HUES48 (cell line): ENCODE measurements around the gene PSMB3.

ENCODE experiments used
- H3K27ac ChIP-seq: one replicate; pipeline ENCODE4 v1.7.0; 2013; ENCODE audit warnings: low read depth, low read length, inconsistent platforms
- H3K27me3 ChIP-seq: 2 replicates; pipeline ENCODE4 v1.6.1; 2013; ENCODE audit warnings: mild to moderate bottlenecking, low read length; ENCODE audit not compliant: control insufficient read depth, insufficient read depth
- H3K36me3 ChIP-seq: 2 replicates; pipeline ENCODE4 v1.6.1; 2013; ENCODE audit warnings: low read length; ENCODE audit not compliant: control insufficient read depth, insufficient read depth
- H3K4me1 ChIP-seq: 2 replicates; pipeline ENCODE4 v1.6.1; 2013; ENCODE audit warnings: mild to moderate bottlenecking, low read length; ENCODE audit not compliant: control insufficient read depth, insufficient read depth
- H3K4me3 ChIP-seq: 2 replicates; pipeline ENCODE4 v1.5.1; 2013; ENCODE audit warnings: mild to moderate bottlenecking, low read depth, low read length
- H3K9ac ChIP-seq: 2 replicates; pipeline ENCODE4 v1.6.1; 2013; ENCODE audit warnings: mild to moderate bottlenecking, low read depth, low read length, moderate library complexity
- H3K9me3 ChIP-seq: 2 replicates; pipeline ENCODE4 v1.6.1; 2013; ENCODE audit warnings: low read length; ENCODE audit not compliant: control insufficient read depth, insufficient read depth

The PSMB3 gene

GRCh38 chr17:38709104-38709820 lies 43.3 kb upstream of the PSMB3 start:
- no peak overlapping the region for H3K27ac ChIP-seq

GRCh38 chr17:38709864-38710603 lies 42.5 kb upstream of the PSMB3 start:
- peaks cover 32% of the 10 kb centered on the region for H3K27me3 ChIP-seq
- H3K4me1 ChIP-seq: peaks cover 10% of the 10 kb centered on the region; the same call in 1 of the 2 replicates
- no peaks in the 10 kb centered on the region for H3K9me3 ChIP-seq
- no peak overlapping the region for H3K27ac ChIP-seq
- H3K9ac ChIP-seq: no peak overlapping the region
- no peak overlapping the region for H3K4me3 ChIP-seq
- H3K36me3 ChIP-seq: 0 out of 2 replicates have a peak, but pooled peaks cover 5% of the 10 kb centered on the region

More at GRCh38 chr17:38709104-38709820, 43.3 kb upstream of the PSMB3 start:
- Histone ChIP-seq H3K9me3 (no peaks in the 10 kb centered on the region), H3K9ac (no peak overlapping the region), H3K4me3 (no peak overlapping the region), H3K27me3 (peaks cover 38% of the 10 kb centered on the region), H3K36me3 (0 out of 2 replicates have a peak, but pooled peaks cover 5% of the 10 kb centered on the region), H3K4me1 (peaks cover 14% of the 10 kb centered on the region)

GRCh38 chr17:38710604-38710962 lies 42.0 kb upstream of the PSMB3 start:
- peaks cover 32% of the 10 kb centered on the region for H3K27me3 ChIP-seq
- no peak overlapping the region for H3K27ac ChIP-seq
- H3K36me3 ChIP-seq: 0 out of 2 replicates have a peak, but pooled peaks cover 5% of the 10 kb centered on the region
- peaks cover 15% of the 10 kb centered on the region for H3K4me1 ChIP-seq
- no peaks in the 10 kb centered on the region for H3K9me3 ChIP-seq
- no peak overlapping the region for H3K4me3 ChIP-seq
- H3K9ac ChIP-seq: no peak overlapping the region

- H3K4me1 ChIP-seq: peaks cover 19% of the 10 kb centered on the region
- H3K9ac ChIP-seq: no peak overlapping the region
- no peak overlapping the region for H3K4me3 ChIP-seq
- H3K27me3 ChIP-seq: peaks cover 28% of the 10 kb centered on the region
- H3K9me3 ChIP-seq: no peaks in the 10 kb centered on the region
- no peak overlapping the region for H3K27ac ChIP-seq
- H3K36me3 ChIP-seq: 0 out of 2 replicates have a peak, but pooled peaks cover 5% of the 10 kb centered on the region
Measured at GRCh38 chr17:38710985-38711384, 41.6 kb upstream of the PSMB3 start.

GRCh38 chr17:38711792-38712571 lies 40.6 kb upstream of the PSMB3 start:
- Histone ChIP-seq H3K36me3 (0 out of 2 replicates have a peak, but pooled peaks cover 5% of the 10 kb centered on the region), H3K4me3 (no peak overlapping the region)

GRCh38 chr17:38712593-38712992 lies 39.9 kb upstream of the PSMB3 start:
- Histone ChIP-seq H3K4me3 (no peak overlapping the region), H3K27ac (no peak overlapping the region), H3K9ac (no peak overlapping the region), H3K27me3 (peaks cover 12% of the 10 kb centered on the region), H3K4me1 (peaks cover 15% of the 10 kb centered on the region), H3K9me3 (no peaks in the 10 kb centered on the region), H3K36me3 (0 out of 2 replicates have a peak, but pooled peaks cover 5% of the 10 kb centered on the region)

More at GRCh38 chr17:38711792-38712571, 40.6 kb upstream of the PSMB3 start:
- Histone ChIP-seq H3K4me1 (peaks cover 15% of the 10 kb centered on the region), H3K27me3 (peaks cover 18% of the 10 kb centered on the region), H3K9ac (no peak overlapping the region), H3K9me3 (no peaks in the 10 kb centered on the region), H3K27ac (no peak overlapping the region)

- Histone ChIP-seq H3K4me3 (no peak overlapping the region), H3K9ac (no peak overlapping the region), H3K27me3 (peaks cover 3% of the 10 kb centered on the region; the same call in 1 of the 2 replicates), H3K27ac (no peak overlapping the region), H3K4me1 (peaks cover 15% of the 10 kb centered on the region), H3K9me3 (no peaks in the 10 kb centered on the region), H3K36me3 (0 out of 2 replicates have a peak, but pooled peaks cover 5% of the 10 kb centered on the region)
Measured at GRCh38 chr17:38713456-38714075, 39.0 kb upstream of the PSMB3 start.

- Histone ChIP-seq H3K4me1 (peaks cover 23% of the 10 kb centered on the region), H3K27ac (no peak overlapping the region), H3K36me3 (0 out of 2 replicates have a peak, but pooled peaks cover 5% of the 10 kb centered on the region), H3K27me3 (peaks cover under 1% of the 10 kb centered on the region; the same call in 1 of the 2 replicates), H3K9me3 (no peaks in the 10 kb centered on the region), H3K9ac (no peak overlapping the region), H3K4me3 (0 out of 2 replicates have a peak overlapping the region, but pooled peaks have one; percentile 16)
Measured at GRCh38 chr17:38715216-38715943, 37.2 kb upstream of the PSMB3 start.

GRCh38 chr17:38716368-38717005 lies 36.1 kb upstream of the PSMB3 start:
- Histone ChIP-seq H3K27me3 (peaks cover 12% of the 10 kb centered on the region), H3K27ac (no peak overlapping the region), H3K36me3 (0 out of 2 replicates have a peak, but pooled peaks cover 5% of the 10 kb centered on the region), H3K4me1 (peaks cover 23% of the 10 kb centered on the region), H3K4me3 (no peak overlapping the region), H3K9me3 (no peaks in the 10 kb centered on the region), H3K9ac (no peak overlapping the region)
